ENCODE results near the gene PREX1. TPM values are rescaled to one million over a fixed set of nuclear protein-coding genes. Genes with fewer than 3 reads are reported as not detected.

The PREX1 gene
- total and polyA plus RNA-seq, 2 donors (not counting 1 experiment from before 2014, with no cell fraction given) = 1.0 to 3.1 TPM

DNA sequence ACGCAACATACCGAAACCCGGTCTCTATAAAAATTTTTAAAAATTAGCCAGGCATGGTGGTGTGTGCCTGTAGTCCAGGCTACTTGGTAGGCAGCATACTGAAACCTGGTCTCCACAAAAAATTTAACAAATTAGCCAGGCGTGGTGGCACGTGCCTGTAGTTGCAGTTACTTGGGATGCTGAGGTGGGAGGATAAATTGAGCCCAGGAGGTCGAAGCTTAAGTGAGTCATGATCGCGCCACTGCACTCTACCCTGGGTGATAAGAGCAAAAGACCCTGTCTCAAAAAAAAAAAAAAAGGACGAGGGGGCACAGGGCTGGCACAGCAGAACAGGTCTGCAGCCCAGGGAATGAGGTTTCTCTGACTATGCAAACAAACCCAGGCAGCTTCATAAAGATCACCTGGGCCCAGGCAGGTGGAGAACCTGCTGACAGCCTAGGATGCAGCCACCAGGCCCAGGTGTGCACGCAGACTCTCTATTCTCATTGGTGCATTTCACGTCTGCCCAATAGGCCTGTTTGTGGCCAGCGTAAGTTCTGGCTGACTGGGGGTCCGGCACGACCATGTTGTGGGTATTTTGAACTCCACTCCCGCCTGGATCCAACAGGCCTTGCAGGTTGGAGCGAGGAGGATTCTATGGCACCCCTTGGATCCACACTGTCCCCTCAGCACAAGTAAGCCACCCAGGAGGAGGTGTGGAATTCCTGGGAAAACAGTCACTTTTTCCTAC is 204.5 kb downstream of the PREX1 start:
- no peak overlapping the region for H3K4me3 ChIP-seq (replicated peaks in 1 of 4; ENCODE audit: control extremely low read depth in 1 of 4, insufficient read depth in 1 of 4, low read depth in 3 of 4, low read length in 4 of 4)
- H3K79me2 ChIP-seq (ENCODE audit: control insufficient read depth, insufficient read depth, low read length) = no peaks in the 10 kb centered on the region
- no peak overlapping the region for H2AFZ ChIP-seq (ENCODE audit: low read length)
- no peak overlapping the region for H3K9ac ChIP-seq (ENCODE audit: insufficient read depth, low read length)
- no peaks in the 10 kb centered on the region for H3K9me3 ChIP-seq (ENCODE audit: control insufficient read depth, insufficient read depth, low read depth, low read length)
- TF ChIP-seq EZH2 (IDR thresholded peaks at IDR 0.05; ENCODE audit: low read length, missing control alignments) = no peak
- TF ChIP-seq CTCF (conservative IDR thresholded peaks at IDR 0.05 in 1 of 2, IDR thresholded peaks at IDR 0.05 in 1 of 2; ENCODE audit: low read depth in 1 of 2, low read length in 2 of 2) = no peak
- no peaks in the 10 kb centered on the region for H4K20me1 ChIP-seq (ENCODE audit: control insufficient read depth, extremely low read depth, insufficient read depth, low read length)
- no peaks in the 10 kb centered on the region for H3K4me1 ChIP-seq (ENCODE audit: control insufficient read depth, extremely low read depth, insufficient read depth, low read length)
- H3K36me3 ChIP-seq (ENCODE audit: control insufficient read depth, insufficient read depth, low read length) = no peaks in the 10 kb centered on the region
- H3K27ac ChIP-seq (ENCODE audit: insufficient read depth, low read length) = no peak overlapping the region
- no peaks in the 10 kb centered on the region for H3K27me3 ChIP-seq (ENCODE audit: control insufficient read depth, insufficient read depth, low read length)
- H3K4me2 ChIP-seq (ENCODE audit: extremely low read depth, insufficient read depth, low read length) = no peak overlapping the region
- no peak for DNase-seq (ENCODE audit: low read depth in 2 of 2)

DNA sequence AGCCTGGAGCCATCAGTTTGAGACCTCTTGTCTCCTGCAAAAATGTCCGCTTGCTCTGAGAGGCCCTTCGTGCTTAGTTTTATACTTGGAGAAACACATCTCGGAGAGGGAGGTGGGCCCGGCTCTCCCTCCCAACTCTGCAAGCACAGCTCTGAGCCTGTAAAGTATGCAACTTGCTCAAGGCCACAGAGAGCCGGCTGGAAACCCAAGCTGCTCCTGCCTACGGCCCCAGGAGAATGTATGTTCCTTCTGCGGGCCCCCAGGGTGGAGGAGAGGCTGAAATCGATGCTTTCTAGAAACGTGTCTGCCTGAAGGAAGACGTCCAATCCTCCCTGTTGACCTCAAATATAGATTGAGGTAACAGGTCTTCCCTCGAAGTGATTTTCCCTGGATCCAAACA is 205.4 kb downstream of the PREX1 start:
- Histone ChIP-seq H4K20me1 (ENCODE audit: control insufficient read depth, extremely low read depth, insufficient read depth, low read length) (no peaks in the 10 kb centered on the region), H2AFZ (ENCODE audit: low read length) (no peak overlapping the region), H3K9ac (ENCODE audit: insufficient read depth, low read length) (no peak overlapping the region), H3K27ac (ENCODE audit: insufficient read depth, low read length) (no peak overlapping the region), H3K79me2 (ENCODE audit: control insufficient read depth, insufficient read depth, low read length) (no peaks in the 10 kb centered on the region), H3K4me1 (ENCODE audit: control insufficient read depth, extremely low read depth, insufficient read depth, low read length) (no peaks in the 10 kb centered on the region), H3K4me2 (ENCODE audit: extremely low read depth, insufficient read depth, low read length) (no peak overlapping the region), H3K4me3 (replicated peaks in 1 of 4; ENCODE audit: control extremely low read depth in 1 of 4, insufficient read depth in 1 of 4, low read depth in 3 of 4, low read length in 4 of 4) (no peak overlapping the region), H3K36me3 (ENCODE audit: control insufficient read depth, insufficient read depth, low read length) (no peaks in the 10 kb centered on the region), H3K27me3 (ENCODE audit: control insufficient read depth, insufficient read depth, low read length) (no peaks in the 10 kb centered on the region), H3K9me3 (ENCODE audit: control insufficient read depth, insufficient read depth, low read depth, low read length) (no peaks in the 10 kb centered on the region)
- no peak for DNase-seq (ENCODE audit: low read depth in 2 of 2)
- TF ChIP-seq CTCF (conservative IDR thresholded peaks at IDR 0.05 in 1 of 2, IDR thresholded peaks at IDR 0.05 in 1 of 2; ENCODE audit: low read depth in 1 of 2, low read length in 2 of 2) = no peak
- TF ChIP-seq EZH2 (IDR thresholded peaks at IDR 0.05; ENCODE audit: low read length, missing control alignments) = no peak

DNA sequence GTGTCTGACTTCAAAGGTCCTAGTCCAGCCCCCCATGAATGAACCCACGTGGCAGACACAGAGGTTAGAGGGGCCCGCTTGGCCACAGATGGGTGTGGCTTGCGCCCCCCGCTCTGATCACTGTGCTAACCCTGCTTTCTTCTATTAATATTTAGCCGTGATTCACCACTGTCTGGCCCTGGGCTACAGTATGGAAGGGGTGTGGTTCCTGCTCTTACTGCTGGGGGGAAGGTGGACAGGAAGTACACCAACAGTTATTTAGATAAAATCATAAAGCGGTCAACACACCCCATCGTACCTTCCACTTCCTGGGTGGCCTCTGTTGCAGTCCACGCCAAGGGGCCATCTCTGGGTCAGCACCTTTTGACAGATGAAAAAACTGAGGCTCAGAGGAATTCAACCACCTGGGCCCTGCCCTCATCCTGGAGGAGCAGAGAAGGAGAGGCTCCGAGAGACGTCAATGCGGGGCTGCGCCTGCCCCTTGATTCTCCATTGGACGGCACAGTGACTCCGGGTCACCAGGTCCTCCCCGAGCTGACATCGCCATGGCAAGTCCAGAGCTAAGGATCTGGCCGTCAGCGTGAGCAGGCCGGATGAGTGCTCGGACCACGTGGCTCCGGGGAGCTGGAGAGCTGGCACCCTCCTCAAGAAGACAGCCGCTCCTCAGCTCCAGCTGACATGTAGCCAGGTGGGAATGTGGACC is 206.3 kb downstream of the PREX1 start:
- Histone ChIP-seq H3K27me3 (ENCODE audit: control insufficient read depth, insufficient read depth, low read length) (no peaks in the 10 kb centered on the region), H3K4me3 (replicated peaks in 1 of 4; ENCODE audit: control extremely low read depth in 1 of 4, insufficient read depth in 1 of 4, low read depth in 3 of 4, low read length in 4 of 4) (no peak overlapping the region), H3K36me3 (ENCODE audit: control insufficient read depth, insufficient read depth, low read length) (no peaks in the 10 kb centered on the region), H2AFZ (ENCODE audit: low read length) (no peak overlapping the region), H3K9ac (ENCODE audit: insufficient read depth, low read length) (no peak overlapping the region), H3K79me2 (ENCODE audit: control insufficient read depth, insufficient read depth, low read length) (no peaks in the 10 kb centered on the region), H4K20me1 (ENCODE audit: control insufficient read depth, extremely low read depth, insufficient read depth, low read length) (no peaks in the 10 kb centered on the region), H3K4me1 (ENCODE audit: control insufficient read depth, extremely low read depth, insufficient read depth, low read length) (no peaks in the 10 kb centered on the region), H3K27ac (ENCODE audit: insufficient read depth, low read length) (no peak overlapping the region), H3K9me3 (ENCODE audit: control insufficient read depth, insufficient read depth, low read depth, low read length) (no peaks in the 10 kb centered on the region), H3K4me2 (ENCODE audit: extremely low read depth, insufficient read depth, low read length) (no peak overlapping the region)
- TF ChIP-seq CTCF (conservative IDR thresholded peaks at IDR 0.05 in 1 of 2, IDR thresholded peaks at IDR 0.05 in 1 of 2; ENCODE audit: low read depth in 1 of 2, low read length in 2 of 2) (no peak), EZH2 (IDR thresholded peaks at IDR 0.05; ENCODE audit: low read length, missing control alignments) (no peak)
- peak in 1 of 2 donors; percentile 59 for DNase-seq (ENCODE audit: low read depth in 2 of 2)

Measured in fibroblast of lung (primary cell).